HL-60 (cell line): ENCODE measurements around the gene RHAG.
"Not testable (repeated sequence)": the region's sequence is repeated elsewhere in the genome, so short reads cannot be mapped to it uniquely, and the experiment has no call there.

Experiments
- DNase-seq, 2 experiments: peaks; one replicate each; pipeline ENCODE4 v3.0.0-alpha.2; 2010 to 2020; ENCODE audit warnings: low read depth in 1 of 2, low spot score in 1 of 2
- H3K27ac ChIP-seq: fragments of 250-450 bp; sonication (Bioruptor Pico); replicated peaks from 2 replicates; pipeline ENCODE4 v1.5.1; 2020; ENCODE audit warnings: mild to moderate bottlenecking, moderate library complexity
- H3K27me3 ChIP-seq: fragments of 250-450 bp; sonication (Bioruptor Pico); 2 replicates; pipeline ENCODE4 v1.5.1; 2021; ENCODE audit warnings: mild to moderate bottlenecking, moderate library complexity; ENCODE audit not compliant: insufficient read depth, poor library complexity, severe bottlenecking
- H3K4me3 ChIP-seq: replicated peaks from 2 replicates; pipeline ENCODE4 v1.5.1; 2011; ENCODE audit warnings: mild to moderate bottlenecking, control low read depth, low read length; ENCODE audit not compliant: insufficient read depth
- CTCF ChIP-seq: IDR thresholded peaks from one replicate; pipeline ENCODE4 v1.5.1; 2011; ENCODE audit warnings: low read length, control low read depth, inconsistent platforms; ENCODE audit not compliant: insufficient read depth
- GABPA ChIP-seq: IDR thresholded peaks from 2 replicates; pipeline ENCODE4 v1.6.1; 2012; ENCODE audit warnings: low read depth
- POLR2AphosphoS5 ChIP-seq: IDR thresholded peaks from 2 replicates; pipeline ENCODE4 v1.6.1; 2012; ENCODE audit warnings: low read depth
- REST ChIP-seq: IDR thresholded peaks from 2 replicates; pipeline ENCODE4 v1.6.1; 2012; ENCODE audit warnings: low read depth; ENCODE audit not compliant: insufficient replicate concordance
- SPI1 ChIP-seq: IDR thresholded peaks from 2 replicates; pipeline ENCODE4 v1.6.1; 2012; ENCODE audit warnings: low read depth, mild to moderate bottlenecking, borderline replicate concordance

The RHAG gene

GRCh38 chr6:49634092-49634835 lies 2.4 kb downstream of the RHAG start:
- TF ChIP-seq GABPA (no peak), POLR2AphosphoS5 (no peak), REST (no peak), SPI1 (no peak), CTCF (no peak)
- Histone ChIP-seq H3K4me3 (no peak overlapping the region), H3K27ac (no peak overlapping the region), H3K27me3 (no peaks in the 10 kb centered on the region)
- no peak for DNase-seq

DNA sequence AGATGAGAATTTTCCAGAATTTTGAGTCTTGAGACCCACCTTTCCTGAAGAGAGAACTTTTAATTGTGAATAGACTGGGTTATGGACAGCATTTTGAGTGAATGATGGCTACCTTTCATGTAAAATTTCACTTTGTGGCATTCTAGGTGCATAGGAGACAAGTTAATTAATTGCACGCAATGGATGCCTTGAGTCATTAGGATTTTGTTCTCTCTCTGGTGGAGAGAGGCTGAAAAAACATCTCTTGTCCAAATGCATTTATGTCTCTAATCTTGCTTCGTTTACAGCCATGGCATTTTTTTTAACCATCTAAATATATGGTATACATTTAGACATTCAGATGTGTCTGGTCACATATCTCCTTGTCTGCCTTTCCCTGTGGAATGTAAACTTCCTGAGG lies 3.1 kb downstream of the RHAG start:
- no peak for TF ChIP-seq POLR2AphosphoS5
- TF ChIP-seq GABPA = no peak
- no peak for TF ChIP-seq CTCF
- TF ChIP-seq REST = no peak
- TF ChIP-seq SPI1 = no peak
- no peak overlapping the region for H3K4me3 ChIP-seq
- no peak for DNase-seq
- H3K27me3 ChIP-seq = no peaks in the 10 kb centered on the region
- H3K27ac ChIP-seq = no peak overlapping the region

DNA sequence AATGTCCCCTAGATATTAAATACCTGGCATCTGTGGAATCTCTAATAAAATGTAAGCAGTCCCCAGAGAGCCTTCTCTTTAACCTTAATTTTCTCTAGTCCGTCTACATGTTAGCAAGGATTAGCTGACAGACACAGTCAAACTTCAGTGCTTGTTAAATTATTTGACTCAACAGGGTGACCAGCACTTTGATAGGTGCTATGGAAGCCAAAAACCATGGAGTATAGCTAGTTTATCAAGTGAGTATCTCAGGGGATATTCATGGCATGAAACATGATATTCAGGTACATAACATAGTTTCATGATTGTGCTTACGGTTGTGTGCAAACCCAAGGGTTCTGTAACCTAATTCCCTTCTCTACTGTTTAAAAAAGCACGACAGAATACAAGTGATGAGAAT lies 3.9 kb downstream of the RHAG start:
- Histone ChIP-seq H3K27ac (no peak overlapping the region), H3K4me3 (no peak overlapping the region), H3K27me3 (no peaks in the 10 kb centered on the region)
- no peak for TF ChIP-seq POLR2AphosphoS5
- no peak for TF ChIP-seq CTCF
- no peak for DNase-seq

GRCh38 chr6:49629485-49630088 lies 7.1 kb downstream of the RHAG start:
- not testable (repeated sequence) for H3K4me3 ChIP-seq, DNase-seq, H3K27me3 ChIP-seq, H3K27ac ChIP-seq
